Esophagus squamous epithelium (tissue), 4 donors: ENCODE results near the gene SLC22A3.

Source experiments
- CTCF ChIP-seq, 6 experiments: fragments of 450-650 bp in 4 of 6; fragments of 200-600 bp in 2 of 6; sonication (generic) in 2 of 6; IDR thresholded peaks; one replicate each; pipeline ENCODE4 v1.5.1; 2016 to 2019; ENCODE audit warnings: antibody characterized with exemption in 6 of 6, mild to moderate bottlenecking in 4 of 6, moderate library complexity in 4 of 6
- POLR2A ChIP-seq, 4 donors: fragments of 450-650 bp; IDR thresholded peaks; one replicate each; pipeline ENCODE4 v1.6.1; 2017; ENCODE audit warnings: antibody characterized with exemption in 4 of 4, mild to moderate bottlenecking in 4 of 4, moderate library complexity in 3 of 4

GRCh38 chr6:160393891-160394653 lies 45.9 kb downstream of the SLC22A3 start:
- no peak for TF ChIP-seq CTCF (IDR thresholded peaks at IDR 0.05)
- no peak for TF ChIP-seq POLR2A (IDR thresholded peaks at IDR 0.05)
